Kidney (tissue), 11 donors: Measurements from ENCODE around the gene SYT15. TPM values are rescaled to one million over a fixed set of nuclear protein-coding genes. Genes with fewer than 3 reads are reported as not detected.
"Not testable (repeated sequence)": the region's sequence is repeated elsewhere in the genome, so short reads cannot be mapped to it uniquely, and the experiment has no call there.

Experiments used
- DNase-seq, 5 donors: peaks; one replicate each; pipeline ENCODE4 v3.0.0-alpha.2; 2013 to 2020
- FAIRE-seq: peaks from 2 replicates; lab custom pipeline; 2012; peaks lifted over from hg19 to GRCh38; lab: Jason Lieb, UNC
- H3K27ac ChIP-seq, 2 donors: one replicate each; pipeline ENCODE4 v1.7.0; 2013; ENCODE audit warnings: low read depth in 2 of 2, low read length in 2 of 2, inconsistent platforms in 1 of 2
- H3K27me3 ChIP-seq: one replicate; pipeline ENCODE4 v1.7.1; 2013; ENCODE audit warnings: low read length, inconsistent platforms; ENCODE audit not compliant: control insufficient read depth, insufficient read depth
- H3K36me3 ChIP-seq, 3 donors: one replicate each; pipeline versions ENCODE4 v1.7.0 to v1.7.1; 2013; ENCODE audit warnings: low read length in 3 of 3, control low read depth in 1 of 3, inconsistent platforms in 1 of 3; ENCODE audit not compliant: insufficient read depth in 3 of 3, control insufficient read depth in 2 of 3
- H3K4me1 ChIP-seq, 3 donors: one replicate each; pipeline versions ENCODE4 v1.7.0 to v1.7.1; 2013; ENCODE audit warnings: low read length in 3 of 3, inconsistent platforms in 1 of 3, low read depth in 1 of 3; ENCODE audit not compliant: control insufficient read depth in 2 of 3, insufficient read depth in 2 of 3
- H3K4me3 ChIP-seq, 3 donors: one replicate each; pipeline versions ENCODE4 v1.7.0 to v1.8.1; 2013; ENCODE audit warnings: low read length in 3 of 3, control low read depth in 1 of 3, inconsistent platforms in 1 of 3
- H3K9ac ChIP-seq, 3 donors: one replicate each; pipeline versions ENCODE4 v1.7.0 to v1.7.1; 2013; ENCODE audit warnings: low read length in 3 of 3, control low read depth in 1 of 3, inconsistent platforms in 1 of 3
- H3K9me3 ChIP-seq, 3 donors: one replicate each; pipeline versions ENCODE4 v1.7.0 to v1.7.1; 2013; ENCODE audit warnings: low read length in 3 of 3, control low read depth in 1 of 3, inconsistent platforms in 1 of 3; ENCODE audit not compliant: control insufficient read depth in 2 of 3, insufficient read depth in 1 of 3
- intact Hi-C: fragments of 100-400 bp; cut with DNase I; formaldehyde crosslinking; loops from one replicate; pipeline ENCODE4 v1.11.1; 2022
- polyA plus RNA-seq: library from polyadenylated mRNA; stranded (reverse); fragments of 350-450 nt; fragmentation: Illumina TruSeq; extraction: RNeasy Lipid Tissue Mini Kit (QIAGEN cat#74804); gene quantifications from one replicate; pipeline ENCODE4 v1.2.3, GENCODE V29; 2014; ENCODE audit warnings: low read depth, low replicate concordance; ENCODE audit not compliant: insufficient read depth
- total RNA-seq: library from RNA; stranded (reverse); fragmentation: NEBNext Ultra II Directional; extraction: Animal tissue kit (Norgen Biotek cat#: 25700); gene quantifications from one replicate; pipeline ENCODE4 v1.2.1, GENCODE V29; 2021
- donor health status: control.
- donor health status: control.
- donor health status: DM: yes; HTN: yes; CAD: no.
- donor health status: Normal renal cell carcinoma (clear cell type).

SYT15 gene
- total and polyA plus RNA-seq, 2 donors from 2014 or later = 2.1 to 12.7 TPM

DNA sequence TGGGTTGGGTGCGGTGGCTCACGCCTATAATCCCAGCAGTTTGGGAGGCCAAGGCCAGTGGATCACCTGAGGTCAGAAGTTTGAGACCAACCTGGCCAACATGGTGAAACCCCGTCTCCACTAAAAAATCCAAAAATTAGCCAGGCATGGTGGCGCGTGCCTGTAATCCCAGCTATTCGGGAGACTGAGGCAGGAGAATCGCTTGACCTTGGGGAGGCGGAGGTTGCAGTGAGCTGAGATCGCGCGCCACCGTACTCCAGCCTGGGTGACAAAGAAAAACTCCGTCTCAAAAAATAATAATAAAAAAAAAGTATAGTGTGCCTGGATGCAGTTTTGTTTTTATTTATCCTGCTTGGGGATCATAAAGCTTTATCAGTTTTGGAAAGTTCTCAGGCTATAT lies 14.4 kb downstream of the SYT15 start:
- H3K27ac ChIP-seq, H3K9ac ChIP-seq, H3K27me3 ChIP-seq, H3K4me3 ChIP-seq, H3K4me1 ChIP-seq, intact Hi-C loops, FAIRE-seq, H3K36me3 ChIP-seq, H3K9me3 ChIP-seq: not testable (repeated sequence)
- peak in 1 of 5 donors; percentile 51 for DNase-seq

DNA sequence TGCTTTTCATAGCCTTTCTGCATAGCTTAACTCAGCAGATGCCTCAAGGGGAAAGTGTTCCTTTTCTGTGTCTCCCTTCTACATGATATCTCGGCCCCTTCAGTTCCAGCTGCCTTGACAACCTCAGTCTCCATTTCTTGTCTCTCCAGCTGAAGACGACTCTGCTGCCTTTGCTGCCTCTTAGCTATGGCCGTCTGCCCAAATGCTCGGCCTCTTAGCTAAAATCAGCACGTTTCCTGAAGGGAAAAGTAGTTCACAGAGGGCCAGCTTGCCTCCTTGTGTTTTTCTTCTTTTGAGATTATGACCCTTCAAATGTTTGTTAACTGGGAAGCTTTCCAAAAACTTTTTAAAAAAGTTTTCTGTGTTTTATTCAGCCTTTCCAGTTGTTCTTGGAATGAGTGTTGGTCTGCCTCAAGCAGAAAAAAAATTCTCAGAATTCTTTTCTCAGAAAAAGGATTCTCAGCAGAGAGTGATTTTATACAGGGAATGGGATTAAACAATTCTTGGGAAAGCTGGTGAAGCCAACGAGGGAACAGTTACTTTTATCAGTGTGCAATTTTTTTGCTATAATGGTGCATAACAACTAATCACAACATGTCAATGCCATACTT lies 15.6 kb downstream of the SYT15 start:
- H3K27me3 ChIP-seq, H3K4me3 ChIP-seq, H3K9ac ChIP-seq, H3K27ac ChIP-seq, H3K36me3 ChIP-seq, H3K4me1 ChIP-seq, intact Hi-C loops, FAIRE-seq, DNase-seq, H3K9me3 ChIP-seq: not testable (repeated sequence)

DNA sequence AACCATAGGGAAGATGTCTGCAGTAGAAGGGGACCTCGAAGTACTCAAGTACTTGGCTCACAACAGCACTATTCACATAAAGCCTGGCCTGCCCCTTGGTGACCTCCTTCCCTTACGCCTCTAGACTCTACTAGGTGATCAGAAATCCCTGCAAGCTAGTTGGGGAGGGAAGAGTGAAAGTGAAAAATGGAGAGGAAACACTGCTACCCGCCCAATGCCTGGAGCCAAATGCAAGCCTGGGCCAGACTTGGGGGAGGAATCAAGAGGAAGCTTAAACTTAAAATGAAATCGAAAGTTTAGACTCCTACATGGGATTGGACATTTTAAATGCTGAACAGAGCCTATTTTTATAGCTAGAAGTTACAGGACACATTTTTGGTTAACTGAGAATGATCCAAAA lies 17.6 kb downstream of the SYT15 start:
- H3K4me3 ChIP-seq, FAIRE-seq, H3K27me3 ChIP-seq, H3K9ac ChIP-seq, intact Hi-C loops, H3K36me3 ChIP-seq, H3K9me3 ChIP-seq, H3K27ac ChIP-seq, H3K4me1 ChIP-seq: not testable (repeated sequence)
- peak in 1 of 5 donors; percentile 20 for DNase-seq

DNA sequence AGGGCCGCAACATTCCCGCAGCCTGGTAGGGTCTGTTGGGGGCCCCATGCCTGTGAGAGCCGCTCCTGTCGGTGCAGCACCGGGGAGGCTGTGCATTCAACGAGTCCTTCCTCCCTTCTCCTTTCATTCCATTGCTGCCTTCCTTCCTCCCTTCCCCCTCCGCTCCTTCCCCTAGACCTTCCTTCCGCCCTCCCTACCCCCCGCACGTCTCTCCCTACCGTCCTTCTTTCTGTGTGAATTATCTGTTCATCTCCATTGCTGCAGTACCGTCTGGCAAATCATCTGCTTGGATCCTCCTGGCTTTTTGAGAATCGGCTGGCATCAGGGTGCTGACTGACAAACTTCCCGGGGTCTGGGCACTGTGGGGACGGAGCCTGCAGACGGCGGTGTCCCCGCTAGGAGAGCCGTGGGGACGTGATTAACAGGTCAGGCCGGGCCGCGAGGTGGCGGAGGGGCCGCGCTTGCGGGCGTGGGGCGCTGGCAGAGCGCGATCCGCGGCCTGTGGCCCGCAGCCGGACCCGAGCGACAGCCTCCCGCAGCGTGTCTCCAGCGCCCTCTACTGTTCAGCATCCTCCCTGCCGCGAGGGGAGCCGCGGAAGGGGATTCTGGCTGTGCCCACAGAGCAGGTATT lies 18.8 kb downstream of the SYT15 start:
- H3K27ac ChIP-seq, FAIRE-seq, H3K27me3 ChIP-seq, H3K4me1 ChIP-seq, H3K9ac ChIP-seq, intact Hi-C loops, H3K36me3 ChIP-seq, H3K9me3 ChIP-seq: not testable (repeated sequence)
- peak overlapping the region in 2 of 3 donors; percentile 29 to 36 for H3K4me3 ChIP-seq
- DNase-seq = peak in 3 of 5 donors; percentile 9 to 42 (median 18)

DNA sequence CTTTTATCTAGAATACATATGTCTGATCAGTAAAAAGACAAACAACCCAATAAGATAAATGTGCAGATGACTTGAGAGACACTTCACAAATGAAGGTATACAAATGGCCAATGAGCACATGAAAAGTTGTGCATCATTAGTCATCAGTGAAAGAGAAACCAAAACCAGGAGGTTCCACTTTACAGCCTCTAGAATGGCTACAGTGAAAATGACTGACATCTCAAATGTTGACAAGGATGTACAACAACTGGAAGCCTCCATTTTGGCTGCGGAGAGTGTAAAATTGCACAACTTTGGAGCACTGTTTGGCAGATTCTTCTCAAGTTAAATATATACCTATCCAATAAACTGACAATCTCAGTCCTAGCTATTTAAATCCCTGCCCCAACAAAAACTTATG lies 21.6 kb downstream of the SYT15 start:
- H3K9ac ChIP-seq, H3K27ac ChIP-seq, DNase-seq, H3K36me3 ChIP-seq, H3K9me3 ChIP-seq, FAIRE-seq, H3K4me3 ChIP-seq, intact Hi-C loops, H3K27me3 ChIP-seq, H3K4me1 ChIP-seq: not testable (repeated sequence)

DNA sequence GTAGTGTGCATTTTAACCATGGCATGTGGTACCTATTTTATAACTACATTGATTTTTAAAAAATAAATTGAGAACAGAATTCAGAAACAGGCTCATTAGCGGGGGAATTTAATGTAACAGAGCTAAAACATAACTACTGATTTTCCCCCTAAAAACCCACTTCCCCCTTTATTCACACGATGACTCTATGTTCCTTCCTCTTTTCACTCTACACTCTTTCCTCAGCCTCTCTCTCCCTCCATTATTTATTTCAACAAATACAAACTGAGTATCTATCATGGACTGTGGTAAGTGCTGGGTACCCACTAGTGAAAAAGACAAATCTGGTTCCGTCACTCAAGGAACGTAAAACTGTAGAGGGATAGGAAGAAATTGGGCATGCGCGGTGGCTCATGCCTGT lies 36.6 kb downstream of the SYT15 start:
- intact Hi-C loops, H3K9ac ChIP-seq, H3K9me3 ChIP-seq: not testable (repeated sequence)

DNA sequence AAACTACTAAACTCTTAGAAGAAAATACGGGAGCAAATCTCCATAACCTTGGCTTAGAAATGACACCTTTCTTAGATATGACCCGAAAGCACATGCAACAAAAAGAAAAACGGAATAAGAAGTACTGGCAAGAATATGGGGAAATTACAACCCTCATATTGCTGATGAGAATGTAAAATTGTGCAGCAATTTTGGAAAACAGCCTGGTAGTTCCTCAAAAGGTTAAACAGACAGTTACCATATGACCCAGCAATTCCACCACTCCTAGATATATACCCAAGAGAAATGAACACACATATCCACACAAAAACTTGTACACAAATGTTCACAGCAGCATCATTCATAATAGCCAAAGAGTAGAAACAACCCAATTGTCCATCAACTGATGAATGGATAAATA lies 37.3 kb downstream of the SYT15 start:
- H3K9ac ChIP-seq, H3K9me3 ChIP-seq, H3K27me3 ChIP-seq, H3K4me3 ChIP-seq, FAIRE-seq, H3K4me1 ChIP-seq, H3K36me3 ChIP-seq, DNase-seq, H3K27ac ChIP-seq, intact Hi-C loops: not testable (repeated sequence)

More for the DNA sequence above, 36.6 kb downstream of the SYT15 start:
- not testable (repeated sequence) for H3K27me3 ChIP-seq, H3K4me3 ChIP-seq, H3K36me3 ChIP-seq, DNase-seq, H3K4me1 ChIP-seq, FAIRE-seq, H3K27ac ChIP-seq

DNA sequence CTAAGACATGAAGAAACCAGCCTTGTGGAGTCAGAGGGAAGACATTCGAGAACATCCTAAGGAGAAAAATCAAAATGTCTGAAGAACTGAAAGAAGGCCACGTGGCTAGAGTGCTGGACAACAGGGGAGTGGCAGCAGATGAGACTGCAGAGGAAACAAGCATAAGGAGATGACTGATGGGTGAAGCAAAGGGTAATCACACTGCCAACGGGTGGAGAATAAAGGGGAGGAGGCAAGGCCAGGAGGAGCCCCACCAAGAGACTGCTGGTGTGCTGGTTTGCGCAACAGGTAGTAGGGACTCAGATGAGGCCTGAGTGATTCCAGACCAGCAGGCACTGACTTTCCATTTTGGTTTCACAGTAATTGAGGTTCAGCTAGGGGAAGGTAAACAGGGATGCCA lies 38.2 kb downstream of the SYT15 start:
- H3K9me3 ChIP-seq, FAIRE-seq, H3K27me3 ChIP-seq, H3K9ac ChIP-seq, intact Hi-C loops, H3K27ac ChIP-seq, DNase-seq, H3K4me1 ChIP-seq, H3K36me3 ChIP-seq, H3K4me3 ChIP-seq: not testable (repeated sequence)
